ENCODE measurements around the gene TRIM66. TPM values are rescaled to one million over a fixed set of nuclear protein-coding genes. Genes with fewer than 3 reads are reported as not detected.

TRIM66 gene
- total and polyA plus RNA-seq, 9 of the 15 experiments (the other 6 are each of a cell fraction or from before 2014, with no cell fraction given) = 1.1 to 7.3 (median 4.9) TPM

DNA sequence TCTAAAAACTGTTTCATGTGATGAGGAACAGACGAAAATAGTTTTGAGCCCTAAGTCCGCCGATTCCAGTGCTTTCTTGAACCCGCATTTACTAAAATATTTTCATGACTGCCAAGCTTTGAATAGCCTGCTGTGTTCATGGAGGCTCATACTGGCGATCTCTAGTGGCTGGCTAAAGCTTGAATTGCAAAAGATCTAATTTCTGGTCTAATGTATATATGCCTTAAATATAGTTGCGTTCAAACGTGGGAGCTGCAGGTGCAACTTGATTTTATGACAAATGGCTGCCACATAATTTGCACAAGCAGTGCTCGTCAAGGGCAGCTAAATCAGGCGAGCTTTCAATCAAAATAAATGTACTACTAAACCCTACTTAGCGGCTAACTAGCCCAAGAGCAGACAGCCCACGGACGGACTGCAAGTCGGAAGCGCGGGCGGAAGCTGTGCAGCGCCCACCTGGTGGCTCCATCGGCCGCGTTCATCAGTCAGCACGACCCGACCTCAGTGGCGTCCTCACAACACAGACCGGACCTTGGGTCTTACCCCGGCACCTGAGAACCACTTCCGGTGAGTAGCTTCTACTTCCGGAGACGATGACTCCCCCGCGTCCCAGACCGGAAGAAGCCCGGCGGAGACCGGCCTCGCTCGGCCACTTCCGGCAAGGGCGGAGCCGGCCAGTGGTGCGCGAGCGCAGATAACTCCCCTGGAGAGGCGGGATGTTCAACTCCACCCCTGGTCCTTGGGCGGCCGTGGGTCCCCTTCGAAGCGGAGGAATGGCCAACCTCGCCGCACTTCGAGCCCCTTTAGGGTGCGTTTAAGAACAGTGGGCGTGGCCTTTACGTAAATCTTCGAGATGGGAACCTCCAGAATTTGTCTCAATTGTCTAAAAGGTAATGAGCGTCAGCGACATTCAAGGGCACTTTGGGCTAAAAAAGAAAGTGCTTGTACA, 6.2 kb upstream of the TRIM66 start (continued):
- no peak for TF ChIP-seq HMG20A (CRISPR knock-in tag; conservative IDR thresholded peaks at IDR 0.05)
- no peak for TF ChIP-seq TCF7L2 (IDR thresholded peaks at IDR 0.05; ENCODE audit: low read depth, low read length)
- no peak; the same call in 1 of the 2 replicates for TF ChIP-seq SREBF2 (CRISPR knock-in tag; IDR thresholded peaks at IDR 0.05)
- TF ChIP-seq ZNF586 (CRISPR knock-in tag; conservative IDR thresholded peaks at IDR 0.05) = no peak
- TF ChIP-seq, protein P1, sequence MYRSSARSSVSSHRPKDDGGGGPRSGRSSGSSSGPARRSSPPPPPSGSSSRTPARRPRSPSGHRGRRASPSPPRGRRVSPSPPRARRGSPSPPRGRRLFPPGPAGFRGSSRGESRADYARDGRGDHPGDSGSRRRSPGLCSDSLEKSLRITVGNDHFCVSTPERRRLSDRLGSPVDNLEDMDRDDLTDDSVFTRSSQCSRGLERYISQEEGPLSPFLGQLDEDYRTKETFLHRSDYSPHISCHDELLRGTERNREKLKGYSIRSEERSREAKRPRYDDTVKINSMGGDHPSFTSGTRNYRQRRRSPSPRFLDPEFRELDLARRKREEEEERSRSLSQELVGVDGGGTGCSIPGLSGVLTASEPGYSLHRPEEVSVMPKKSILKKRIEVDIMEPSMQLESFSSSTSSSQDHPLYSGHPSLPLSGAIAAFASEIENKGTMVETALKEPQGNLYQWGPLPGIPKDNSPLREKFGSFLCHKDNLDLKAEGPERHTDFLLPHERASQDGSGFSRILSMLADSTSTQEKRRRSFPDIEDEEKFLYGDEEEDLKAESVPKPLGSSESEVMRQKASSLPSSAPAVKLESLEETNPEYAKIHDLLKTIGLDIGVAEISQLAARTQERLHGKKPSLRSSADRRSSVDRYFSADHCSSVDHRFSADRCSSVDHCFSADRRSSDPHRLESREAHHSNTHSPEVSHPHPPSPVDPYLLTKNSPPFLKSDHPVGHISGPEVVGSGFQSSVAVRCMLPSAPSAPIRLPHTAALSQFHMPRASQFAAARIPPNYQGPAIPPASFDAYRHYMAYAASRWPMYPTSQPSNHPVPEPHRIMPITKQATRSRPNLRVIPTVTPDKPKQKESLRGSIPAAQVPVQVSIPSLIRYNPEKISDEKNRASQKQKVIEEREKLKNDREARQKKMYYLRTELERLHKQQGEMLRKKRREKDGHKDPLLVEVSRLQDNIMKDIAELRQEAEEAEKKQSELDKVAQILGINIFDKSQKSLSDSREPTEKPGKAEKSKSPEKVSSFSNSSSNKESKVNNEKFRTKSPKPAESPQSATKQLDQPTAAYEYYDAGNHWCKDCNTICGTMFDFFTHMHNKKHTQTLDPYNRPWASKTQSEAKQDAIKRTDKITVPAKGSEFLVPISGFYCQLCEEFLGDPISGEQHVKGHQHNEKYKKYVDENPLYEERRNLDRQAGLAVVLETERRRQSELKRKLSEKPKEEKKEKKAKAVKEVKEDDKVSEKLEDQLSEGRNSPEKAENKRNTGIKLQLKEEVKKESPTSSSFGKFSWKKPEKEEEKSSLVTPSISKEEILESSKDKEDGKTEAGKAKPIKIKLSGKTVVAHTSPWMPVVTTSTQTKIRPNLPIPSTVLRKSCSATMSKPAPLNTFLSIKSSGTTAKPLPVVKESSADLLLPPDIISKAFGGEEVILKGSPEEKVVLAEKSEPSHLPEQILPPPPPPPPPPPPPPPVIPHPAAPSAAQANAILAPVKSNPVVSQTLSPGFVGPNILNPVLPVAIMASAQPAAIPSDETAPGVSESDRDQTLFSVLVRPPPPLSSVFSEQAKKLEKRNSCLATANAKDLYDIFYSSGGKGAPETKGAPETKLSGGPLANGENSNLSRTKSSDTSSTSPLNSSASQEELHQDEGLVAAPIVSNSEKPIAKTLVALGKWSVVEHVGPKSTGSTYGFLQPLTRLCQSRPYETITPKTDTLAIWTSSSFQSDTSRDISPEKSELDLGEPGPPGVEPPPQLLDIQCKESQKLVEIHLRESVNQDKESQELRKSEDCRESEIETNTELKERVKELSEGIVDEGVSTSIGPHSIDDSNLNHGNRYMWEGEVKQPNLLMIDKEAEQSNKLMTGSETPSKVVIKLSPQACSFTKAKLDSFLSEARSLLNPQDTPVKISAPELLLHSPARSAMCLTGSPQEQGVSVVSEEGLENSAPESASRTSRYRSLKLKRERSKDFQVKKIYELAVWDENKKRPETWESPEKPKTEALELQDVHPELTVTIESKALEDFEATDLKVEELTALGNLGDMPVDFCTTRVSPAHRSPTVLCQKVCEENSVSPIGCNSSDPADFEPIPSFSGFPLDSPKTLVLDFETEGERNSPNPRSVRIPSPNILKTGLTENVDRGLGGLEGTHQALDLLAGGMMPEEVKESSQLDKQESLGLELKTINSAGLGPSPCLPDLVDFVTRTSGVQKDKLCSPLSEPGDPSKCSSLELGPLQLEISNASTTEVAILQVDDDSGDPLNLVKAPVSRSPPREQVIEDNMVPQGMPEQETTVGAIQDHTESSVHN (IDR thresholded peaks at IDR 0.05; ENCODE audit: borderline replicate concordance in 1 of 2, low read depth in 1 of 2) = no peak
- TF ChIP-seq ELF4 (CRISPR knock-in tag; IDR thresholded peaks at IDR 0.05) = no peak
- no peak for TF ChIP-seq HNRNPL (IDR thresholded peaks at IDR 0.05; ENCODE audit: low read depth, low read length)
- no peak for TF ChIP-seq CHD4 (IDR thresholded peaks at IDR 0.05; ENCODE audit: insufficient read depth, insufficient replicate concordance, low read depth, low read length, poor library complexity, severe bottlenecking)
- TF ChIP-seq CCAR2 (IDR thresholded peaks at IDR 0.05; ENCODE audit: low read depth, low read length) = no peak
- TF ChIP-seq DMBX1 (CRISPR knock-in tag; IDR thresholded peaks at IDR 0.05; ENCODE audit: borderline replicate concordance) = no peak
- peak; percentile 40; the same call in 1 of the 2 replicates for TF ChIP-seq TOE1 (IDR thresholded peaks at IDR 0.05; ENCODE audit: borderline replicate concordance)
- TF ChIP-seq TOE1 (CRISPR knock-in tag; IDR thresholded peaks at IDR 0.05; ENCODE audit: borderline replicate concordance, low read depth) = no peak
- no peak for TF ChIP-seq RBM14 (IDR thresholded peaks at IDR 0.05; ENCODE audit: borderline replicate concordance, insufficient read depth, low read depth, low read length)
- TF ChIP-seq TRIM28 (IDR thresholded peaks at IDR 0.05) = no peak
- TF ChIP-seq, protein P2, sequence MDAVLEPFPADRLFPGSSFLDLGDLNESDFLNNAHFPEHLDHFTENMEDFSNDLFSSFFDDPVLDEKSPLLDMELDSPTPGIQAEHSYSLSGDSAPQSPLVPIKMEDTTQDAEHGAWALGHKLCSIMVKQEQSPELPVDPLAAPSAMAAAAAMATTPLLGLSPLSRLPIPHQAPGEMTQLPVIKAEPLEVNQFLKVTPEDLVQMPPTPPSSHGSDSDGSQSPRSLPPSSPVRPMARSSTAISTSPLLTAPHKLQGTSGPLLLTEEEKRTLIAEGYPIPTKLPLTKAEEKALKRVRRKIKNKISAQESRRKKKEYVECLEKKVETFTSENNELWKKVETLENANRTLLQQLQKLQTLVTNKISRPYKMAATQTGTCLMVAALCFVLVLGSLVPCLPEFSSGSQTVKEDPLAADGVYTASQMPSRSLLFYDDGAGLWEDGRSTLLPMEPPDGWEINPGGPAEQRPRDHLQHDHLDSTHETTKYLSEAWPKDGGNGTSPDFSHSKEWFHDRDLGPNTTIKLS (IDR thresholded peaks at IDR 0.05; ENCODE audit: borderline replicate concordance, low read depth) = peak; percentile 48; the same call in 1 of the 2 replicates

Measured in K562 (cell line).